NCI-H345 treated with DMSO at 0.1 percent for 48 hours (cell line): ENCODE data around the gene PLCXD1.

Source experiments
- DNase-seq: peaks from one replicate; lab custom pipeline; 2025; ENCODE audit not compliant: unreplicated experiment; lab: John Stamatoyannopoulos, UW

The PLCXD1 gene

DNA sequence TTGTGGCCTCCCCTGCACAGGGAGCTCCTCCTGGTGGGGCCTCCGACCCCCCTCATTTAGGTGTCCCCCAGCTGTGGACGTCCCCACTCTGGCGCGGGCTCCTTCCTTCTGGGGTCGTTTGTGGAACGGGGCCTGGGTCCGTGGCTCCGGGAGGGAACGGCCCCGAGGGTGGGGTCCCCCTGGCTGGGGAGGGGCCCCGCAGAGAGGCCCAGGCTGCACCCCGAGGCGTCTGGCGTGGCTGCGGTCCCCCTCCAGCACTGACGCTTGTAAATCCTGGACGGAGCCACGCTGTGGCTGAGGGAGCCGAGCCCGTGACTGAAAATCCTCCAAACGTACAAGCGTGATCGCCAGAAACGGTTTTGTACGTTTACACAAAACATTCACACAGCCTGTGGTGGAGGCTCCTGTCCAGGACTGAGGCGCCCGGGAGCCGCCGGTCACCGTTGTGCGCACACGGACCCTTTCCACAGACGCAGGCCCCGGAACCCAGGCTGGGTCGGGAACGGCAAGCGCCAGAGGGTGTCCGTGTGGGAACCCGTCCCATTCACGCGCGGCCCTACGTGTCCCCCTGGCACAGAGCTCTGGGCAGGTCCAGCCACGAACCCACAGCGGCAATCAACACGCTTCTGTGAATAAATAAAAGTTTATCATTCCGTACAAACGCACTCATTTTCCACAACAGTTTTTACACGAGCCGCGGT lies 52.6 kb downstream of the PLCXD1 start:
- DNase-seq = no peak

DNA sequence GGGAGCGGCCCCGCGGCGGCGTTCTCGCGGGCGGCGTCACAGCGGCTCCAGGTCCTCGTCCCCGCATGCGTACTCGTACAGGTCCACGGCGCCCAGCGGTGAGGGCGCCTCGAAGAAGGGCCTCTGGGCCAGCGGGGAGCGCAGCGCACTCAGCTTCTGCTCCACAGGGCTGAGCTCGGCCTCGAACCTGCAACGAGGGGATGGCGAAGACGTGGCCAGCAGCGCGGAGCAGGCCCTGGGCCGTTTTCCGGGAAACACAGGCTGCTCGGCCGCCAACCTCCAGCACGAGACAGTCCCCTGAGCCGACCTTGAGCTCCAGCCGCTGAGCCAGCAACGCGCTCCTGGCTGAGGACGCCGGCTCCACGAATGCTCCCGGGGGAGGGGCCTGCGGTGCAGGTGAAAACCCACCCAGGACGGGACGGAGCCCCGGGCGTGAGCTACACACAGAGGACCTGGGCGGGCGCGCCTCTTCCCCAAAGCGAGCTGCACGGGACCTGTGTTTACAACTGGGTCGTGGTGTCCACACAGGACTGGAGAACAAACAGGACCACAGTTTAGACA lies 53.2 kb downstream of the PLCXD1 start:
- DNase-seq = no peak

GRCh38 chrX:334971-335757 lies 54.0 kb downstream of the PLCXD1 start:
- no peak for DNase-seq

DNA sequence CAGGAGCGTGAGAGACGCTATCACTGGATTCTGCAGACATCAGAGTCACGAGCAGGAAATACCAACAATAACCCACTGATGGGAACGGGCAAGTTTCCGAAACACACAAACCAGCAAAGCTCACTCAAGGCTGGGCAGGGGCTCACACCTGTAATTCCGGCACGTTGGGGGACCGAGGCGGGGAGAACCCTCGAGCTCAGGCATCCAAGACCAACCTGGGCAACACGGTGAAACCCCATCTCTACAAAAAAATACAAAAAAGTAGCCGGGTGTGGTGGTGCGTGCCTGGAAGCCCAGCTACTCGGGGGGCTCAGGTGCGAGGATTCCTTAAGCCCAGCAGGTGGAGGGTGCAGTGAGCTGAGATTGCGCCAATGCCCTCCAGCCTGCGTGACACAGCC lies 54.6 kb downstream of the PLCXD1 start:
- no peak for DNase-seq

DNA sequence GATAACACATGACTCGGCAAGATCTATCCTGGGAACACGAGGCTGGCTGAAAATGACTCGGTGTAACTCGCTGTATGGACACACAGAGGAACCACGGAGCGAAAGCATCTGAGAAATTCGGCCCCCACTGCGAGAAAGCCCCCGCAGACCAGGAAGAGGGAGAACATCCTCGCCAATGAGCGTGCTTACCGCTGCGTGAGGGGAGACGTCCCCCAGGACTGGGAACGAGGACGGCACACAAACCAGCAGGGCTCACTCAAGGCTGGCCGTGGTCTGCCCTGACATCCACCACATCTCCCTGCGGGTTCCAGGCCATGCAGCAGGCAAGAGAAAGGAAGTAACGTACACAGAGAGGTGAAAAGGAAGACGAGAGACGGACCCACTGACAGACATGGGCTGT lies 55.0 kb downstream of the PLCXD1 start:
- no peak for DNase-seq

DNA sequence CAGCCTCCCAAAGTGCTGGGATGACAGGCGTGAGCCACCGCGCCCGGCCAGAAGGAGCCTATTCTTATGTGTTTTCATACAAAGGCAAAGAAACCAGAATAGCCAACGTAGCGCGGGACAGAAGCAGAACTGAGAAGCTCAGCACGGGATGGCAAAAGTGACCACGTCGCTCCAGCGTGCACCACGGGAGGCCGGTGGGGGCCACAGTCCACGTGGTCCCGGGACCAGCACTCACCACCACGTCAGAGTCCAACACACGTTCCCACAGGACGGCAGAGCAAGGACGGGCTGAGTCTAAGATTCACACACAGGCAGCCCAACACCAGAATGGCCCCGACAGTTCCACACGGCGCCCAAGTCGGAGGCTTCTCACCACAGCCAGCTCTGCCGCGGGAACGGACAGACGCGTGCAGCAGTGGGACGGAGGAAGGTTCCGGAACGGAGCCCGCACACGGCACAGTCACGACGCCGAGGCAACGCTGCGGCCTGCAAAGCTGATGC lies 56.2 kb downstream of the PLCXD1 start:
- no peak for DNase-seq

GRCh38 chrX:338281-338835 lies 57.2 kb downstream of the PLCXD1 start:
- no peak for DNase-seq

DNA sequence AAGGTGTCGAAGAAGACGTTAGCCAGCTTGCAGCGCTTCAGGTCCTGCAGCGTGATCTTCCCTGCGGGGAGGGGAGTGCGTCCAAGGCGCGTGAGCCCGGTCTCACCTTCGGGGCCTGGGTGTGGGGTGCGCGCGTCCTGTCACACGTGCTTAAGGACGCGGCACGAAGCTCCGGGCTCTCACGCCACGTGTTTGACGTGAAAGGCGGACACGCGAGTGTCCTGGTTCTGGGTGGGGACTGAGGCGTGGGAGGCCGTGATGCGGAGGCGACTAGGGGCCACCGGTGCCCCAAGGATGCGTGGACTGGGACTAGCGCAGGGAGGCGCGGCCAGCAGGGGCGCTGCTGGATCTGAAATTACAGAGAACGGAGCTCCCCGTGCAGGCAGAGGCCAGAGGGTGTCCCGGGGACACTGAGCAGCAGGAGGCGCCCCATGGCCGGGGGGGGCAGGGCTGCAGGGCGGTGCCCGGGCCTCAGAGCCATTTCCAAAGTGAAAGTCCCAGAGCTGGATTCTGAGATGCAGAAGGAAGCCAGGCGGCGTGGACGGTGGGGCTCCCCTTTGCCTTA lies 57.7 kb downstream of the PLCXD1 start:
- no peak for DNase-seq

DNA sequence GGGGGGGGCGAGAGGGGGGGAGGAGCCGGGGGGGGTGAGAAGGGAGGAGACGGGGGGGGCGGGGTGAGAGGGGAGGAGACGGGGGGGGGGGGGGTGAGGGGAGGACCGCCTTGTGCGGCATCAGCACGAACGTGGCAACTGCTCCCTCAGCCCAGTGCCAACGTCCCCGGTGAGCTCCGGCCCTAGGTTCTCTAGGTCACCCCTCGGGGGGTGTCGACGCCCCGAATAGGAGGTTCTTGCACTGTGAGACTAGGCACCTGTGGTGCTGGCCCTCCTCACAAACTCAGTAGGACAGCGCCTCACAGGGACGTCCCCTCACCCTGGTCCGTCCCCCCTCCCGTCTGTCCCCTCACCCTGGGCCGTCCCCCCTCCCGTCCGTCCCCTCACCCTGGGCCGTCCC lies 58.9 kb downstream of the PLCXD1 start:
- no peak for DNase-seq

DNA sequence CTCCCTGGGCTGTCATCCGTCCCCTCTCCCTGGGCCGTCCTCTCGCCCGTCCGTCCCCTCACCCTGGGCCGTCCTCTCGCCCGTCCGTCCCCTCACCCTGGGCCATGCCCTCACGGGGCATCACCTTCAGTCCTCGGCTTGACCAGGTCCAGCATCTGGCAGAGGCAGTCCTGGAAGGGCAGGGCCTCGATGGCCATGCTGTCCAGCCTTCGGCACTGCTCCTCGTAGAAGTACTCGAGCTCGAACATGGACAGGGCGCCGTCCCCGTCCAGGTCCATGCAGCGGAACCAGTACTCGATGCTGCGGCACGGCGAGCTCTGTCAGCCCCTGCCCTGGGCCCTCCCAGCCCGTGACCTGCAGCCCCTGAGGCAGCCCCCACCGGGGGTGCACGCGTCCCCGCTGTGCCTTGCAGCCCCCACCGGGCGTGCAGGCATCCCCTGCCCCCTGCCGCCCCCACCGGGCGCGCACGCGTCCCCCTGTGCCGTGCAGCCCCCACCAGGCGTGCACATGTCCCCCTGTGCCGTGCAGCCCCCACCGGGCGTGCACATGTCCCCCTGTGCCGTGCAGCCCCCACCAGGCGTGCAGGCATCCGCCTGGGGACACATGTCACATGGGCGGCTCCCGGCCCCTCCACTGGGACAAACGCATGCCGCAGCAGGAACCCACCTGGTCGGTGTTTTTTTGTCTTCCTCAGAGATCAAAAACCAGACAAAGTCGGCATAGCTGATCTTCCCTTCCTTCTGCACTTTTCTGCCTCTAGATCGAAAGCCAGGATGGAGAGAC lies 59.7 kb downstream of the PLCXD1 start:
- DNase-seq = no peak

DNA sequence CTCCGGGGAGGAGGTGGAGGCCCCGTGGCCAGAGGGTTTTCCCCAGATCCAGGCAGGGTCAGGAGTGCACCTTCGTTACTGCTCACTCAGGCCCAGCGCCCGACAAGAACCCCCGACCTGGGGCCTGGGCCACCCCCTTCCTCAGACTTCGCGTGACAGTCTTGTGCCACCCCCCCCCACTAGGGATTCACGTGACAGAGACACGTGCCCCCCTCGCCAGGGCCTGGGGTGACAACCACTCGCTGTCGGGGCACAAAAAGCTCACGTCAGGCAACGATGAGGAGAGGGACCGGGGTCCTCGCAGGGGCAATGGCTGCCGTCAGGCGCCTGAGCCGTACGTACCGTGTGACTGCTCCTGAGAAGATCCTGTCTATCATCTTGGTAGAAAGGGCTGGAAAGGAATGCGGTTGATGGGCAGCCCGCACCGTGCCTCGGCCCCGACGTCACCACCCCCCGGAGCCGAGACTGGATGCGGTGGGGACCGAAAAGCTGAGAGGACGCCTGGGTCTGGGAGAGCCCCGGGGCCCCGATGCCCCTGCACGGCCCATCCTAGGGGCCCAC lies 60.4 kb downstream of the PLCXD1 start:
- no peak for DNase-seq

DNA sequence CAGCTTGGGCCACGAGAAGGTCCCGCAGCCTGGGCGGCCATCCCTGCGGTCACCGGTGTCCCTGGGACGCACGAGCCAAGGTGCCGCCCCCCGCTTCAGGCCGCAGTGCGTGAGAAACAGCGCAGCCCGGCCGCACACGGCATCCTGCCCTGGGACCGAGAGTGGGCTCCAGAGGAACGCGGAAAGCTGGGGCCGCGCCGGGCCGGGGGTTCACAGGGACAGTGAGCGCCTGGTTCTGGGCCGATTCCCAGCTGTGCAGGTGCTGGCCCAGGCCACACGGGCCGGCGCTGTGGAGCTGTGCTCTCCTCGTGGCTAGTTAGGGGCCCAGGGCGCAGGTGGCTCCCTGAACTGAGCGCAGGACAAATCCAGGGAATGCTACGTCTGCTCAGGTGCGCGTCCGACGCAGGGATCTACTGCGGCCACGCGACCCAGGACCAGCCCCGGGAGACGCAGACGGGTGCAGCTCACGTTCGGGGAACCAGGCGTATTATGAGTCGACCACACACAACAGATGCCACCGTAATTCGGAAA lies 63.3 kb downstream of the PLCXD1 start:
- no peak for DNase-seq

DNA sequence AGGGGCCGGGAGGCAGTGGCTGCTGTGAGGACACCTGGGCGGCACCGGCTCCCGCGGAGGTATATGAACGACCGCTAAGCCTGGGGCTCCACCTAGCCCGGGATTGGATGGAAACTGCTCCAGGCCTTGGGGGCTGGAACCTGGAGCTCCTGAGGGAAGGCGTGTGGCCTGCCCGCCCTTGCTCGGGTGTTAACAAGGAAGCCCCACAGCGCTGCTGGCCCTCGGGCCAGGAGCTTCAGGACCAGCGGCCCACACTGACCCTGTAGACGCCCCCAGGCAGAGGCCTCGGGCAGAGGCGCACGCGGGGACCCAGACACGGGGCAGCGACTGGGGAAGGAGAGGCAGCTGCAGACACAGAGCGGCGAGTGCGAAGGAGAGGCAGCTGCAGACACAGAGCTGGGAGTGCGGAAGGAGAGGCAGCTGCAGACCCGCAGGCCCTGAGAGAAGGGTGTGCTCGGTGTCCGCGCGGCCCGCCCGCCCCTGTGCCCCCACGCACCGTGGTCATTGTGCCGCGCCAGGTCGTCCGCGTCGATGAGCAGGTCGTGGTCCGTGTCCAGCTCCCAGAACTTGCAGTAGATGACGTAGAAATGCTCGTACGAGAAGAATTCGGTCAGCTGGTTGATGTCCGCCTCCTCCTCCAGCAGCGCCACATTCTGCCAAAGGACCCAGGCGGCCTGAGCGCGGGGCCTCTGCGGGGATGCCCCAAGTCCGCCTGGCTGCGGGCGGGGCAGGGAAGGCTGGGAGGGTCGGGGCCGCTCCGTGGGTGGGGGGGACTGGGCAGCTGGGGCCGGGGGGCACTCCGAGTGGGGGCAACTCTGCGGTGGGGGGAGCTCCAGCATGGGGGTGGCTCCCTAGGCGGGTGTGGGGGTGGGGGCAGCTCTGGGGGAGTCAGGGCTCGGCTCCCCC lies 64.1 kb downstream of the PLCXD1 start:
- no peak for DNase-seq

GRCh38 chrX:346034-346813 lies 65.0 kb downstream of the PLCXD1 start:
- DNase-seq = no peak

DNA sequence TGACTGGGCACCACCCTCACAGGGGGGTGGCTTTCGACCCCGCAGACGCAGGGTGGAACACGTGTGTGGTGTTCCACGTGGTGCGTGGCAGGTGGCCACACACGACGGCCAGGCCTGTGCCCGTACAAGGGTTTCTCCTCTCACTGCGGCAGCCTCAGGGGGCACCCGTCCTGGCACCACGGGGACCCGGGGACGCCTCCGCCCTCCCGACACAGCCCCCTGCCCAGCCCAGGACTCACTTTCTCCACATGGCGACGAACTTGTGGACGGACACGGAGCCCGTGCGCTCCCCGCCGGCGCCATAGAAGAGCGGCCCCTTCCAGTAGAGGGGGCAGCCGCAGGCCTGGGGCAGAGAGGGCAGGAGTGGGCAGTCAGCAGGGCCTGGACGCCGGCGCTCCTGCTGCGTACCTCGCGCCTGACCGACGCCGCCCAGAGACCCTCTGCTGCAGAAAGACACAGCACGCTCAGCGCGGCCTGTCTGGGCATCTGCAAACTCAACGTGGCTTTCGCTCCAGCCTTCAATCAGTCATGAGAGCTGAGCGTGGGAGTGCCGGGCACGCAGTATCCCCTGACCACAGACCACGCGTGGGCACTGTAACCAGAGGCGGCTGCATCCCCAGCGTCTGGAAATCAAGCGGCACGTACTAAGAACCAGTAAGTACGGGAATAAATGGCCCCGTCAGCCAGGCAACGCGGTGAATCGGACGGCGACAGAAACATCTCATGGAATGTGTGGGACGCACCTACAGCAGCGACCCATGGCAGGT lies 66.4 kb downstream of the PLCXD1 start:
- DNase-seq = no peak

DNA sequence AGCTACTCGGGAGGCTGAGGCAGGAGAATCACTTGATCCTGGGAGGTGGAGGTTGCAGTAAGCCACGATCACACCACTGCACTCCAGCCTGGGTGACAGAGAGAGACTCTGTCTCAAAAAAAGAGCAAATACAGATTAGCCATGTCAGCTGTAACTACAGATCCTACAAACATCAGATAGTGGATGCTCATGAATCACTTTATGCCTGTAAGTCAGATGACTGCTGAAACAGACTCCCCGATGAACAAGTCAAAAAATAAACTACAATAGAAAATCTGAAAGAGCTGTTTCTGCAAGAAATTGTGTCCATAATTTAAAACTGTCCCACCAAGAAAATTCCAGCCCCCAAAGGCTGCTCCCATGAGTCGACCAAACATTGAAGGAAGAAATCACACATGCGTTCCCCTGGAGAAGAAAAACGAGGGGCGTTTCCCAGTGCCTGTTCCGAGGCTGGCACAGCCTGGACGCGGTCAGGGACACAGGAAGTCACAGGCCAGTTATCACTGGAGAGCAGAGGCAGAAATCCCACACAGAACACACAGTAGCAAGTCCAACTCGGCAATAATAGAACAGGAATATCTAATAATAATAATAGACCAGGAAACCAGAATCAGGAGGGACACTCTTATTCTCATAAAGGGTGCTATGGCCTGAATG lies 67.4 kb downstream of the PLCXD1 start:
- no peak for DNase-seq

DNA sequence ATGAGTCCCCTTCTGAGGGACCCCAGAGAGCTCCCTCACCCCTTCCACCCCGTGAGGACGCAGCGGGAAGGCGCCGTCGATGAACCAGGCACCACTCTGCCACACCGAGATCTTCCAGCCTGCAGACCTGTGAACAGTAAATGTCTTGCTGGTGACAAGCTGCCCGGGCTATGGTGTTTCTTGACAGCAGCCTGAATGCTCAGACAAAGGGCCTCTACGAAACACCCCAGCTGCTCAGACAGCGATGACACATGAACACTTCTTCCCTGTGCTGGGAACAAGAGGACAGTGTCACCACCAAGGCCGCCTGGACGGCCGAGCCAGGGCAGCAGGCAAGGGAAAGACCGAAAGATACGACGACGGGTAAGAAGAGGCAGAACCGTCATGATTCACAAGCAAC lies 68.0 kb downstream of the PLCXD1 start:
- no peak for DNase-seq
